Astrocyte (in vitro differentiated cells and primary cell): Measurements from ENCODE around the gene SLC6A13. TPM values are rescaled to one million over a fixed set of nuclear protein-coding genes. Genes with fewer than 3 reads are reported as not detected.
"Not testable (repeated sequence)": the region's sequence is repeated elsewhere in the genome, so short reads cannot be mapped to it uniquely, and the experiment has no call there.

Experiments
- DNase-seq: peaks from one replicate; pipeline ENCODE4 v3.0.0-alpha.2; 2010; ENCODE audit warnings: low read depth
- FAIRE-seq: peaks from 2 replicates; lab custom pipeline; 2011; peaks lifted over from hg19 to GRCh38; lab: Jason Lieb, UNC
- H2AFZ ChIP-seq: 2 replicates; pipeline ENCODE4 v1.6.0; 2012; ENCODE audit warnings: low read depth, low read length, inconsistent platforms
- H3K27ac ChIP-seq: 2 replicates; pipeline ENCODE4 v1.5.1; 2011; ENCODE audit warnings: low read depth, low read length, inconsistent platforms
- H3K27me3 ChIP-seq: 2 replicates; pipeline ENCODE4 v1.6.0; 2011; ENCODE audit warnings: low read length, inconsistent platforms; ENCODE audit not compliant: insufficient read depth
- H3K36me3 ChIP-seq: 2 replicates; pipeline ENCODE4 v1.5.1; 2011; ENCODE audit warnings: low read length, inconsistent platforms; ENCODE audit not compliant: insufficient read depth
- H3K4me1 ChIP-seq: 2 replicates; pipeline ENCODE4 v1.5.1; 2011; ENCODE audit warnings: low read length, inconsistent platforms; ENCODE audit not compliant: insufficient read depth
- H3K4me2 ChIP-seq: 2 replicates; pipeline ENCODE4 v1.6.0; 2012; ENCODE audit warnings: low read length, inconsistent platforms
- H3K4me3 ChIP-seq: 2 replicates; pipeline ENCODE4 v1.5.1; 2011; ENCODE audit warnings: low read depth, mild to moderate bottlenecking, low read length, inconsistent platforms; ENCODE audit not compliant: insufficient read depth
- H3K79me2 ChIP-seq: 2 replicates; pipeline ENCODE4 v1.6.0; 2012; ENCODE audit warnings: mild to moderate bottlenecking, low read length, inconsistent platforms; ENCODE audit not compliant: insufficient read depth
- H3K9ac ChIP-seq: 2 replicates; pipeline ENCODE4 v1.6.0; 2012; ENCODE audit warnings: mild to moderate bottlenecking, low read length, inconsistent platforms
- H3K9me3 ChIP-seq: 2 replicates; pipeline ENCODE4 v1.5.1; 2012; ENCODE audit warnings: low read depth, mild to moderate bottlenecking, low read length, inconsistent platforms; ENCODE audit not compliant: insufficient read depth
- H4K20me1 ChIP-seq: 2 replicates; pipeline ENCODE4 v1.6.0; 2012; ENCODE audit warnings: low read length, inconsistent platforms; ENCODE audit not compliant: insufficient read depth
- H3K27ac Mint-ChIP-seq: one replicate; pipeline ENCODE4 v1.8.0; 2021; ENCODE audit warnings: mild to moderate bottlenecking, mixed read lengths; ENCODE audit not compliant: unreplicated experiment
- H3K27me3 Mint-ChIP-seq: one replicate; pipeline ENCODE4 v1.8.0; 2021; ENCODE audit warnings: low read depth, mixed read lengths; ENCODE audit not compliant: unreplicated experiment
- H3K36me3 Mint-ChIP-seq: one replicate; pipeline ENCODE4 v1.8.0; 2021; ENCODE audit warnings: low read depth, mixed read lengths; ENCODE audit not compliant: unreplicated experiment
- H3K4me1 Mint-ChIP-seq: one replicate; pipeline ENCODE4 v1.8.0; 2021; ENCODE audit warnings: low read depth, mixed read lengths; ENCODE audit not compliant: unreplicated experiment
- H3K4me3 Mint-ChIP-seq: one replicate; pipeline ENCODE4 v1.8.0; 2021; ENCODE audit warnings: mild to moderate bottlenecking, moderate library complexity, mixed read lengths; ENCODE audit not compliant: unreplicated experiment
- H3K9me3 Mint-ChIP-seq: one replicate; pipeline ENCODE4 v1.8.0; 2021; ENCODE audit warnings: mild to moderate bottlenecking, mixed read lengths; ENCODE audit not compliant: unreplicated experiment
- EZH2 ChIP-seq: IDR thresholded peaks from 2 replicates; pipeline ENCODE4 v1.6.1; 2012; ENCODE audit warnings: mild to moderate bottlenecking, low read length, inconsistent platforms; ENCODE audit not compliant: insufficient read depth
- total RNA-seq: library from RNA; stranded (reverse); gene quantifications from 2 replicates; pipeline ENCODE4 v1.2.1, GENCODE V29; 2021
- TF ChIP-seq, protein P1 (sequence below): IDR thresholded peaks from 2 replicates; pipeline ENCODE4 v1.5.1; 2011; ENCODE audit warnings: low read depth, mild to moderate bottlenecking, inconsistent platforms, low read length, moderate library complexity; ENCODE audit not compliant: insufficient read depth

The SLC6A13 gene
- total RNA-seq, 1 donor from 2014 or later, result 2.6 TPM

DNA sequence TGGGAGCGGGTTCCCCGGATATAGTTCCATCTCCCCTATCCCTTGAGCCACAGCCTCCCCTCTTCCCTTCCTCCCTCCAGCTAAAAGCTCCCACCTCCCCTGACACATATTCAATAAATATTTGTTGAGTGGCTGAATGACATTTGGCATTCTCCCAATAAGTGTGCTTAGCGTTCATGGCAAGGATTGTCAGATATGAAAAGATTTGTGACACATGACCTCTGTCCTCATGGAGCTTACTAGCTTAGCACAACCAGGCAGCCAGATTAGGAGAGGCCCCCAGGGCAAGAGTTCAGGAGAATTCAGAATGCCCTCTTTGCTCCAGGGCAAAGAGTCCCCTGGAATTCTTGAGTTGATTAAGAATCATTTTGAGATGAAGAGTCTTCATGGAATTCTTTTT is 26.2 kb downstream of the SLC6A13 start:
- Histone ChIP-seq H3K36me3 (no peaks in the 10 kb centered on the region), H3K79me2 (no peaks in the 10 kb centered on the region), H3K4me1 (no peaks in the 10 kb centered on the region), H3K9ac (no peak overlapping the region), H3K4me3 (no peak overlapping the region), H3K27ac (no peak overlapping the region), H3K27me3 (peaks cover 11% of the 10 kb centered on the region), H4K20me1 (no peaks in the 10 kb centered on the region), H3K9me3 (peaks cover 7% of the 10 kb centered on the region), H3K4me2 (no peak overlapping the region), H2AFZ (no peak overlapping the region)
- Mint-ChIP-seq H3K4me1 (no peaks in the 10 kb centered on the region), H3K27ac (no peak overlapping the region), H3K36me3 (peaks cover 23% of the 10 kb centered on the region), H3K9me3 (peaks cover 22% of the 10 kb centered on the region), H3K4me3 (no peak overlapping the region), H3K27me3 (peaks cover 13% of the 10 kb centered on the region)
- TF ChIP-seq, protein P1, sequence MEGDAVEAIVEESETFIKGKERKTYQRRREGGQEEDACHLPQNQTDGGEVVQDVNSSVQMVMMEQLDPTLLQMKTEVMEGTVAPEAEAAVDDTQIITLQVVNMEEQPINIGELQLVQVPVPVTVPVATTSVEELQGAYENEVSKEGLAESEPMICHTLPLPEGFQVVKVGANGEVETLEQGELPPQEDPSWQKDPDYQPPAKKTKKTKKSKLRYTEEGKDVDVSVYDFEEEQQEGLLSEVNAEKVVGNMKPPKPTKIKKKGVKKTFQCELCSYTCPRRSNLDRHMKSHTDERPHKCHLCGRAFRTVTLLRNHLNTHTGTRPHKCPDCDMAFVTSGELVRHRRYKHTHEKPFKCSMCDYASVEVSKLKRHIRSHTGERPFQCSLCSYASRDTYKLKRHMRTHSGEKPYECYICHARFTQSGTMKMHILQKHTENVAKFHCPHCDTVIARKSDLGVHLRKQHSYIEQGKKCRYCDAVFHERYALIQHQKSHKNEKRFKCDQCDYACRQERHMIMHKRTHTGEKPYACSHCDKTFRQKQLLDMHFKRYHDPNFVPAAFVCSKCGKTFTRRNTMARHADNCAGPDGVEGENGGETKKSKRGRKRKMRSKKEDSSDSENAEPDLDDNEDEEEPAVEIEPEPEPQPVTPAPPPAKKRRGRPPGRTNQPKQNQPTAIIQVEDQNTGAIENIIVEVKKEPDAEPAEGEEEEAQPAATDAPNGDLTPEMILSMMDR, result no peak
- TF ChIP-seq EZH2, result no peak
- DNase-seq, result no peak
- no peak for FAIRE-seq

DNA sequence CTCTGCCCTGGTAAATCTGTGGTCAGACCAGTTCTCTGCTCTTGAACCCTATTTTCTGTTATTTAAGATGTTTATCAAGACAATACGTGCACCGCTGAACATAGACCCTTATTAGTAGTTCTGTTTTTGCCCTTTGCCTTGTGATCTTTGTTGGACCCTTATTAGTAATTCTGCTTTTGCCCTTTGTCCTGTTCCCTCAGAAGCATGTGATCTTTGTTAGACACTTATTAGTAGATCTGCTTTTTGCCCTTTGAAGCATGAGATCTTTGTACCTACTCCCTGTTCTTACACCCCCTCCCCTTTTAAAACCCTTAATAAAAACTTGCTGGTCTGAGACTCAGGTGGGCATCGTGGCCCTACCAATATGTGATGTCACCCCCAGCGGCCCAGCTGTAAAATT is 26.7 kb downstream of the SLC6A13 start:
- peaks cover 22% of the 10 kb centered on the region for H3K9me3 Mint-ChIP-seq
- not testable (repeated sequence) for H3K4me3 ChIP-seq, H3K27ac Mint-ChIP-seq, H3K4me2 ChIP-seq, H3K9ac ChIP-seq, H3K4me1 ChIP-seq, H3K36me3 ChIP-seq, H4K20me1 ChIP-seq, H3K9me3 ChIP-seq, H3K27ac ChIP-seq, DNase-seq, H3K4me1 Mint-ChIP-seq, FAIRE-seq, H2AFZ ChIP-seq, H3K4me3 Mint-ChIP-seq, H3K79me2 ChIP-seq
- peaks cover 23% of the 10 kb centered on the region for H3K36me3 Mint-ChIP-seq
- H3K27me3 Mint-ChIP-seq, result peaks cover 13% of the 10 kb centered on the region
- H3K27me3 ChIP-seq, result peaks cover 12% of the 10 kb centered on the region

DNA sequence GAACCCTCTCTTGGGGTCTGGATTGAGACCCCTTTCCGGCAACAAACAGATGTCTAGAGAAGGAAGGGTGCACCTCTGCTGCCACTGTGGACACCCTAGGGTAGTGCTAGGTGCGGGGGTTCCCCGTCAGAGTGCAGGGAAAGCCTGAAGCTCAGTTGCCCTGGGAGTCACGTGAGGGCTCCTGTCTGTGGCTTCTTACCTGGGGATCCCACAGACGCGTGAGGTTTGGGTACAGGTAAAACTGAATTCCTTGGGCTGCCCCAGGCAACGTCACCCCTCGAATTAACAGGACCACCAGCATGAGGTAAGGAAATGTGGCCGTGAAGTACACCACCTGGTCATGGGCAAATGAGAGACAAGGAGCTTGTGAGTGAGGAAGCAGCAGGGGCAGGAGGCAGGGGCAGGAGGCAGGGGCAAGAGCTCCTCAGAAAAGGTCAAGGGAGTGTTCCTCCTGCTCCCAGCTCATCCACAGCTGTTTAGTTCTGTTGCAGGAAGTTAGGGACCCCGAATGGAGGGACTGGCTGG is 27.7 kb downstream of the SLC6A13 start:
- Histone ChIP-seq H3K4me3 (no peak overlapping the region), H3K79me2 (no peaks in the 10 kb centered on the region), H3K27ac (no peak overlapping the region), H3K4me1 (no peaks in the 10 kb centered on the region), H4K20me1 (no peaks in the 10 kb centered on the region), H3K36me3 (no peaks in the 10 kb centered on the region), H3K27me3 (peaks cover 22% of the 10 kb centered on the region), H3K4me2 (no peak overlapping the region), H3K9ac (no peak overlapping the region), H2AFZ (no peak overlapping the region), H3K9me3 (peaks cover 7% of the 10 kb centered on the region)
- peaks cover 15% of the 10 kb centered on the region for H3K27me3 Mint-ChIP-seq
- TF ChIP-seq, protein P1, result no peak
- TF ChIP-seq EZH2, result no peak
- no peak overlapping the region for H3K4me3 Mint-ChIP-seq
- FAIRE-seq, result no peak
- H3K4me1 Mint-ChIP-seq, result no peaks in the 10 kb centered on the region
- peaks cover 23% of the 10 kb centered on the region for H3K36me3 Mint-ChIP-seq
- no peak overlapping the region for H3K27ac Mint-ChIP-seq
- no peak for DNase-seq
- H3K9me3 Mint-ChIP-seq, result peaks cover 22% of the 10 kb centered on the region
